Measurements from ENCODE around the gene LRRC2. TPM values are rescaled to one million over a fixed set of nuclear protein-coding genes. Genes with fewer than 3 reads are reported as not detected.
"Not testable (repeated sequence)": the region's sequence is repeated elsewhere in the genome, so short reads cannot be mapped to it uniquely, and the experiment has no call there.

Gene LRRC2
- total RNA-seq, 1 experiment from 2014 or later, result 2.6 TPM

GRCh38 chr3:46578973-46579755, 13.1 kb upstream of the LRRC2 start:
- Histone ChIP-seq H2BK12ac (ENCODE audit: insufficient read length, low read depth, low read length) (no peak overlapping the region), H3K23me2 (ENCODE audit: insufficient read length, low read depth, low read length, poor library complexity, severe bottlenecking) (peaks cover 27% of the 10 kb centered on the region), H3K4ac (ENCODE audit: low read depth, low read length) (no peak overlapping the region), H3K79me2 (ENCODE audit: insufficient read depth, low read length) (peaks cover 23% of the 10 kb centered on the region; the same call in 1 of the 2 replicates), H3K14ac (ENCODE audit: insufficient read depth, low read length) (no peak overlapping the region), H4K5ac (ENCODE audit: insufficient read length, low read depth, low read length) (no peak overlapping the region), H2BK120ac (ENCODE audit: low read depth, low read length, poor library complexity, severe bottlenecking) (no peak overlapping the region), H2BK15ac (ENCODE audit: low read depth, low read length) (no peak overlapping the region), H4K91ac (ENCODE audit: insufficient read length, low read depth, low read length) (no peak overlapping the region), H3K9ac (ENCODE audit: extremely low read depth, insufficient read length, low read length) (peak overlapping the region; percentile 91), H3K18ac (ENCODE audit: insufficient read length, low read depth, low read length) (no peak overlapping the region), H2AFZ (ENCODE audit: low read length) (no peak overlapping the region), H3K9me3 (ENCODE audit: control insufficient read depth, low read depth, low read length) (no peaks in the 10 kb centered on the region), H4K20me1 (ENCODE audit: control insufficient read depth, insufficient read depth, insufficient read length) (no peaks in the 10 kb centered on the region), H3K27ac (ENCODE audit: insufficient read length, low read depth, low read length) (peak overlapping the region; percentile 6), H3K56ac (ENCODE audit: insufficient read length, low read depth, low read length) (no peak overlapping the region), H3T11ph (ENCODE audit: low read length) (no peak overlapping the region), H4K8ac (replicated peaks; ENCODE audit: insufficient read length, low read depth, low read length) (no peak overlapping the region), H3K4me1 (ENCODE audit: insufficient read depth, low read length) (peaks cover 9% of the 10 kb centered on the region; the same call in 1 of the 2 replicates), H3K4me2 (ENCODE audit: insufficient read depth, insufficient read length, low read length) (peak overlapping the region; percentile 96), H2BK5ac (ENCODE audit: insufficient read length, low read length) (no peak overlapping the region), H3K23ac (ENCODE audit: insufficient read length, low read depth, low read length) (no peak overlapping the region), H3K27me3 (ENCODE audit: insufficient read depth, low read length) (no peaks in the 10 kb centered on the region), H3K79me1 (ENCODE audit: insufficient read depth, low read depth, low read length, poor library complexity, severe bottlenecking) (peaks cover 6% of the 10 kb centered on the region), H2BK20ac (ENCODE audit: low read depth, low read length, poor library complexity, severe bottlenecking) (no peak overlapping the region), H2AK5ac (ENCODE audit: insufficient read length, low read length) (no peak overlapping the region)
- WGBS (ENCODE audit: extremely low coverage, insufficient read length, low lambda C conversion rate), result no CpG with 5 or more reads among the region's 10 CpGs
- Mint-ChIP-seq H3K4me3 (peak overlapping the region; percentile 90 to 92), H3K36me3 (ENCODE audit: insufficient read depth in 1 of 3, low read depth in 3 of 3) (peaks cover 57 to 64% (median 58%) of the 10 kb centered on the region in 3 experiments), H3K27me3 (ENCODE audit: low read depth) (no peaks in the 10 kb centered on the region), H3K27ac (peak overlapping the region; percentile 90 to 91 (median 91)), H3K9me3 (peaks cover 2 to 3% of the 10 kb centered on the region in 2 experiments; a peak in 3 of 5 replicates), H3K4me1 (peaks cover 59 to 77% of the 10 kb centered on the region in 2 experiments)
- TF ChIP-seq CTCF (conservative IDR thresholded peaks at IDR 0.05), result no peak
- no peak for DNase-seq

GRCh38 chr3:46577580-46578249, 11.6 kb upstream of the LRRC2 start:
- Histone ChIP-seq H3K27ac (ENCODE audit: insufficient read length, low read depth, low read length) (peak overlapping the region; percentile 93), H3K79me2 (ENCODE audit: insufficient read depth, low read length) (peaks cover 23% of the 10 kb centered on the region; the same call in 1 of the 2 replicates), H3K4me2 (ENCODE audit: insufficient read depth, insufficient read length, low read length) (peak overlapping the region; percentile 84), H3K23me2 (ENCODE audit: insufficient read length, low read depth, low read length, poor library complexity, severe bottlenecking) (peaks cover 27% of the 10 kb centered on the region), H3K9ac (ENCODE audit: extremely low read depth, insufficient read length, low read length) (peak overlapping the region; percentile 99), H3K4me1 (ENCODE audit: insufficient read depth, low read length) (peaks cover 14% of the 10 kb centered on the region)
- not testable (repeated sequence) for H3K56ac ChIP-seq (ENCODE audit: insufficient read length, low read depth, low read length); H3K18ac ChIP-seq (ENCODE audit: insufficient read length, low read depth, low read length); H2BK12ac ChIP-seq (ENCODE audit: insufficient read length, low read depth, low read length); H3T11ph ChIP-seq (ENCODE audit: low read length); H3K4ac ChIP-seq (ENCODE audit: low read depth, low read length); H3K23ac ChIP-seq (ENCODE audit: insufficient read length, low read depth, low read length); H2BK120ac ChIP-seq (ENCODE audit: low read depth, low read length, poor library complexity, severe bottlenecking); H4K91ac ChIP-seq (ENCODE audit: insufficient read length, low read depth, low read length); H4K8ac ChIP-seq (replicated peaks; ENCODE audit: insufficient read length, low read depth, low read length); H2AK5ac ChIP-seq (ENCODE audit: insufficient read length, low read length); H3K9me3 Mint-ChIP-seq; H4K5ac ChIP-seq (ENCODE audit: insufficient read length, low read depth, low read length); H3K79me1 ChIP-seq (ENCODE audit: insufficient read depth, low read depth, low read length, poor library complexity, severe bottlenecking); DNase-seq; H3K14ac ChIP-seq (ENCODE audit: insufficient read depth, low read length); H3K9me3 ChIP-seq (ENCODE audit: control insufficient read depth, low read depth, low read length); H2BK20ac ChIP-seq (ENCODE audit: low read depth, low read length, poor library complexity, severe bottlenecking); H2BK15ac ChIP-seq (ENCODE audit: low read depth, low read length); H2AFZ ChIP-seq (ENCODE audit: low read length); H4K20me1 ChIP-seq (ENCODE audit: control insufficient read depth, insufficient read depth, insufficient read length); H3K27me3 Mint-ChIP-seq (ENCODE audit: low read depth); H2BK5ac ChIP-seq (ENCODE audit: insufficient read length, low read length); H3K27me3 ChIP-seq (ENCODE audit: insufficient read depth, low read length)
- Mint-ChIP-seq H3K27ac (peak overlapping the region; percentile 98 to 99 (median 99); a peak in 6 of 7 replicates), H3K4me3 (peak overlapping the region; percentile 90 to 92), H3K36me3 (ENCODE audit: insufficient read depth in 1 of 3, low read depth in 3 of 3) (peaks cover 42 to 49% (median 44%) of the 10 kb centered on the region in 3 experiments), H3K4me1 (peaks cover 63 to 86% of the 10 kb centered on the region in 2 experiments)
- WGBS (ENCODE audit: extremely low coverage, insufficient read length, low lambda C conversion rate), result no CpG with 5 or more reads among the region's 18 CpGs
